K562 (cell line): ENCODE data around the gene C10orf71. TPM values are rescaled to one million over a fixed set of nuclear protein-coding genes. Genes with fewer than 3 reads are reported as not detected.

Source experiments
- CBFA2T3 ChIP-seq: fragments of 450-650 bp; IDR thresholded peaks from 2 replicates; pipeline ENCODE4 v1.6.1; 2017
- ETS1 ChIP-seq: conservative IDR thresholded peaks from 2 replicates; pipeline ENCODE4 v1.6.1; 2011; ENCODE audit warnings: low read depth, mild to moderate bottlenecking, low read length; ENCODE audit not compliant: control insufficient read depth
- FOSL1 ChIP-seq: fragments of 200-800 bp; sonication (Bioruptor generic); conservative IDR thresholded peaks from 2 replicates; pipeline ENCODE4 v1.6.1; 2016; ENCODE audit warnings: missing genetic modification characterization, missing compliant biosample characterization
- FOXJ2 ChIP-seq: fragments of 200-800 bp; sonication (Bioruptor generic); IDR thresholded peaks from 2 replicates; pipeline ENCODE4 v1.6.1; 2016; ENCODE audit warnings: missing genetic modification characterization, missing compliant biosample characterization
- GTF2E2 ChIP-seq: fragments of 200-800 bp; sonication (Bioruptor generic); IDR thresholded peaks from 2 replicates; pipeline ENCODE4 v1.6.1; 2016; ENCODE audit warnings: missing genetic modification characterization, missing compliant biosample characterization
- HDAC1 ChIP-seq, 2 experiments: fragments of 450-650 bp; IDR thresholded peaks; 2 replicates each; pipeline ENCODE4 v1.6.1; 2016 to 2017; ENCODE audit warnings: inconsistent platforms in 1 of 2, mild to moderate bottlenecking in 1 of 2, moderate library complexity in 1 of 2
- KDM1A ChIP-seq, 2 experiments: fragments of 450-650 bp; IDR thresholded peaks; 2 replicates each; pipeline ENCODE4 v1.6.1; 2016; ENCODE audit warnings: mild to moderate bottlenecking in 2 of 2
- KLF1 ChIP-seq: fragments of 450-650 bp; IDR thresholded peaks from 2 replicates; pipeline ENCODE4 v1.6.1; 2016; ENCODE audit warnings: missing genetic modification characterization, missing compliant biosample characterization
- MYC ChIP-seq, 2 experiments: fragments of 250-450 bp in 1 of 2; sonication (Bioruptor Pico) in 1 of 2; IDR thresholded peaks; 2 replicates each; pipeline versions ENCODE4 v1.5.1 to v1.6.1; 2012 to 2021; ENCODE audit warnings: low read depth in 2 of 2, borderline replicate concordance in 1 of 2, improper control_type of control experiment in 1 of 2, low read length in 1 of 2, mild to moderate bottlenecking in 1 of 2, moderate library complexity in 1 of 2
- NFATC3 ChIP-seq: fragments of 450-650 bp; IDR thresholded peaks from 2 replicates; pipeline ENCODE4 v1.6.1; 2017; ENCODE audit warnings: mild to moderate bottlenecking
- RCOR1 ChIP-seq, 2 experiments: IDR thresholded peaks; 2 replicates each; pipeline ENCODE4 v1.6.1; 2012; ENCODE audit warnings: low read depth in 2 of 2, low read length in 2 of 2, borderline replicate concordance in 1 of 2, improper control_type of control experiment in 1 of 2
- XRCC5 ChIP-seq: fragments of 200-400 bp; formaldehyde crosslinking; IDR thresholded peaks from 2 replicates; pipeline ENCODE4 v1.6.1; 2017; ENCODE audit warnings: low read depth, mild to moderate bottlenecking, low read length
- ZNF140 ChIP-seq: fragments of 250-450 bp; sonication (Bioruptor Pico); IDR thresholded peaks from 2 replicates; pipeline ENCODE4 v1.8.0; 2021; ENCODE audit warnings: moderate library complexity, mild to moderate bottlenecking, inconsistent platforms
- ZNF316 ChIP-seq: fragments of 450-650 bp; IDR thresholded peaks from 2 replicates; pipeline ENCODE4 v1.6.1; 2016
- ZNF512 ChIP-seq: IDR thresholded peaks from 2 replicates; pipeline ENCODE4 v1.6.1; 2016; ENCODE audit warnings: missing genetic modification characterization, missing compliant biosample characterization
- polyA plus RNA-seq, 8 experiments: library from polyadenylated mRNA; depleted of rRNA in 4 of 8; stranded (reverse) in 5 of 8; unstranded in 3 of 8; fragments of >200 nt; fragmentation: Nextera tagmentation in 2 of 8; fragmentation: Illumina TruSeq in 1 of 8; extraction: Ambion mirVana in 2 of 8; extraction: Trizol in 1 of 8; gene quantifications; 2 replicates each; pipeline versions ENCODE4 v1.2.1 to v1.2.3, GENCODE V29; 2011 to 2014; ENCODE audit warnings: inconsistent platforms in 1 of 8, missing spikeins in 1 of 8
- total RNA-seq, 7 experiments: library from RNA; depleted of rRNA in 6 of 7; stranded (reverse); fragments of >200 nt in 6 of 7; fragmentation: Illumina TruSeq in 2 of 7; extraction: Trizol in 2 of 7; gene quantifications; 2 replicates each; pipeline versions ENCODE4 v1.2.1 to v1.2.3, GENCODE V29; 2011 to 2021; ENCODE audit warnings: low replicate concordance in 1 of 7
- TF ChIP-seq, protein P1 (sequence below): fragments of 250-450 bp; sonication (Bioruptor Pico); IDR thresholded peaks from 2 replicates; pipeline ENCODE4 v1.8.0; 2021; ENCODE audit warnings: borderline replicate concordance, mild to moderate bottlenecking, moderate library complexity; ENCODE audit not compliant: poor library complexity, severe bottlenecking

C10orf71 gene
- total and polyA plus RNA-seq, 9 of the 15 experiments (the other 6 are each of a cell fraction or from before 2014, with no cell fraction given), result 0.06 to 4.5 (median 1.3) TPM

DNA sequence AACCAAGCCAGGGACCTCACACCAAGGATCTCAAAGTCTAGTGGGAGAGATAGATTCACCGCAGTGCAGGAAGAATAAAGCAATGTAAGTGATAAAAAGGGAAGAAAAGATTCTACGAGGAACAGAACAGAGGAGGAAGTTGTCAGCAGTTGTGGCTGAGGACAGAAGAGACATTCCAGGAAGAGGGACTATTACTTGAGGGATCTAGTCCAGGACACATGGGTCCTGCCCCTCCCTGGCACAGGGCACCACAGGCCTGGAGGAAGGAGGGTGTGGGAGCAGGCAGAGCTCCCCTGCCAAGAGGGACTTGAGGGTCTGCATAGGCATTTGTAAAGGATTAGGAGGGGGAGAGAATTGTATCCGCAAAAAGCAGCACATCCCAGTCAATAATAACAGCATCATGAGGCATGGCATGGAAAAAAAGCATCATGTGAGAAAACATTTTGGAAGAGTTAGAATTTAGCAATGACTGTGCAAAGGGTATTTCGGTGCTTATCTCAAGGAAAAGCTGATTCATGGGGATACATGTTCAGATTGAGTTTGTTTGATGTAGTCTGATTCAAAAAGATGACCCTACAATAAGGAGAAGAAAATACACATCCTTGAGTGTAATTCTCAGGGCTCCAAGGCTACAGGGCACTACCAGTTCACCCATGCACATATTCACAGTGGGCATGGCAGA, 12.7 kb downstream of the C10orf71 start (continued):
- TF ChIP-seq MYC (IDR thresholded peaks at IDR 0.05; ENCODE audit: low read depth, low read length) (no peak), MYC (CRISPR knock-in tag; IDR thresholded peaks at IDR 0.05; ENCODE audit: borderline replicate concordance, low read depth) (no peak), KLF1 (tag) (no peak), ZNF316 (peak; percentile 59), ZNF140 (CRISPR knock-in tag) (no peak), HDAC1 (IDR thresholded peaks at IDR 0.05) (0 out of 4 replicates have a peak, but pooled peaks of 1 of the 2 experiments have one; percentile 28), ETS1 (no peak), FOSL1 (tag) (peak; percentile 74), CBFA2T3 (0 out of 2 replicates have a peak, but pooled peaks have one; percentile 8), KDM1A (IDR thresholded peaks at IDR 0.05) (peak; percentile 69 to 73), NFATC3 (0 out of 2 replicates have a peak, but pooled peaks have one; percentile 66), RCOR1 (IDR thresholded peaks at IDR 0.05; ENCODE audit: borderline replicate concordance in 1 of 2, low read depth in 2 of 2, low read length in 2 of 2) (peak in 1 of 2 experiments; percentile 58; a peak in 1 of 4 replicates), GTF2E2 (no peak), XRCC5 (no peak), FOXJ2 (tag) (peak; percentile 39; the same call in 1 of the 2 replicates), ZNF512 (tag) (no peak)
- TF ChIP-seq, protein P1, sequence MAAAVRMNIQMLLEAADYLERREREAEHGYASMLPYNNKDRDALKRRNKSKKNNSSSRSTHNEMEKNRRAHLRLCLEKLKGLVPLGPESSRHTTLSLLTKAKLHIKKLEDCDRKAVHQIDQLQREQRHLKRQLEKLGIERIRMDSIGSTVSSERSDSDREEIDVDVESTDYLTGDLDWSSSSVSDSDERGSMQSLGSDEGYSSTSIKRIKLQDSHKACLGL (CRISPR knock-in tag), result no peak
